GM19372 (cell line): ENCODE results near the gene PAMR1.
"Not testable (repeated sequence)": the region's sequence is repeated elsewhere in the genome, so short reads cannot be mapped to it uniquely, and the experiment has no call there.

Experiments used
- ATAC-seq: cut with Tn5 transposase; IDR thresholded peaks from one replicate; pipeline ENCODE4 v1.9.1; 2021; ENCODE audit warnings: mild to moderate bottlenecking, low read depth, moderate library complexity; ENCODE audit not compliant: unreplicated experiment

Gene PAMR1

GRCh38 chr11:35545391-35546003 lies 20.1 kb upstream of the PAMR1 start:
- ATAC-seq, result no peak

GRCh38 chr11:35543481-35543880 lies 18.1 kb upstream of the PAMR1 start:
- no peak for ATAC-seq

GRCh38 chr11:35541621-35542375 lies 16.4 kb upstream of the PAMR1 start:
- ATAC-seq, result no peak

GRCh38 chr11:35540526-35540925 lies 15.1 kb upstream of the PAMR1 start:
- ATAC-seq, result no peak

GRCh38 chr11:35539781-35540281 lies 14.4 kb upstream of the PAMR1 start:
- no peak for ATAC-seq

- ATAC-seq, result no peak
Measured at GRCh38 chr11:35539256-35539655, 13.8 kb upstream of the PAMR1 start.

GRCh38 chr11:35536470-35536869 lies 11.1 kb upstream of the PAMR1 start:
- ATAC-seq, result no peak

- ATAC-seq, result no peak
Measured at GRCh38 chr11:35531246-35531645, 5.8 kb upstream of the PAMR1 start.

- ATAC-seq, result no peak
Measured at GRCh38 chr11:35529971-35530495, 4.6 kb upstream of the PAMR1 start.

GRCh38 chr11:35526370-35526792 lies 965 bp upstream of the PAMR1 start:
- no peak for ATAC-seq

GRCh38 chr11:35524780-35525179 lies 636 bp downstream of the PAMR1 start:
- ATAC-seq, result no peak

- ATAC-seq, result no peak
Measured at GRCh38 chr11:35523861-35524260, 1.6 kb downstream of the PAMR1 start.

GRCh38 chr11:35523331-35523768 lies 2.1 kb downstream of the PAMR1 start:
- no peak for ATAC-seq

- ATAC-seq, result not testable (repeated sequence)
Measured at GRCh38 chr11:35522091-35522490, 3.3 kb downstream of the PAMR1 start.

- ATAC-seq, result no peak
Measured at GRCh38 chr11:35520376-35520775, 5.0 kb downstream of the PAMR1 start.

GRCh38 chr11:35518766-35519165 lies 6.7 kb downstream of the PAMR1 start:
- ATAC-seq, result no peak

GRCh38 chr11:35517481-35517880 lies 7.9 kb downstream of the PAMR1 start:
- ATAC-seq, result no peak

- no peak for ATAC-seq
Measured at GRCh38 chr11:35516403-35516802, 9.0 kb downstream of the PAMR1 start.

GRCh38 chr11:35515224-35515623 lies 10.2 kb downstream of the PAMR1 start:
- ATAC-seq, result no peak

- ATAC-seq, result no peak
Measured at GRCh38 chr11:35514481-35514880, 10.9 kb downstream of the PAMR1 start.

- ATAC-seq, result no peak
Measured at GRCh38 chr11:35511666-35512065, 13.8 kb downstream of the PAMR1 start.

- no peak for ATAC-seq
Measured at GRCh38 chr11:35507688-35508087, 17.7 kb downstream of the PAMR1 start.
